T-helper 22 cell (primary cell): Measurements from ENCODE around the gene ZMIZ1.

ENCODE experiments used
- DNase-seq: peaks from one replicate; pipeline ENCODE4 v3.0.0-alpha.2; 2020; ENCODE audit warnings: low read depth

ZMIZ1 gene

GRCh38 chr10:79247373-79248137, 178.8 kb downstream of the ZMIZ1 start:
- no peak for DNase-seq

GRCh38 chr10:79248341-79249185, 179.8 kb downstream of the ZMIZ1 start:
- no peak for DNase-seq

GRCh38 chr10:79249186-79250121, 180.7 kb downstream of the ZMIZ1 start:
- no peak for DNase-seq

- no peak for DNase-seq
These were observed 181.5 kb downstream of the ZMIZ1 start for GRCh38 chr10:79250259-79250658.

- DNase-seq: no peak
These were observed 183.7 kb downstream of the ZMIZ1 start for GRCh38 chr10:79252450-79252849.

GRCh38 chr10:79252971-79253370, 184.2 kb downstream of the ZMIZ1 start:
- DNase-seq: no peak

GRCh38 chr10:79253704-79254103, 184.9 kb downstream of the ZMIZ1 start:
- no peak for DNase-seq

- no peak for DNase-seq
These were observed 185.7 kb downstream of the ZMIZ1 start for GRCh38 chr10:79254333-79255006.

GRCh38 chr10:79255007-79255507, 186.3 kb downstream of the ZMIZ1 start:
- DNase-seq: no peak

- no peak for DNase-seq
These were observed 187.6 kb downstream of the ZMIZ1 start for GRCh38 chr10:79256264-79256806.

- DNase-seq: no peak
These were observed 190.1 kb downstream of the ZMIZ1 start for GRCh38 chr10:79258894-79259293.

GRCh38 chr10:79259834-79260233, 191.1 kb downstream of the ZMIZ1 start:
- DNase-seq: no peak

- no peak for DNase-seq
These were observed 192.3 kb downstream of the ZMIZ1 start for GRCh38 chr10:79260811-79261740.

GRCh38 chr10:79262131-79262530, 193.4 kb downstream of the ZMIZ1 start:
- DNase-seq: no peak

GRCh38 chr10:79262959-79263746, 194.4 kb downstream of the ZMIZ1 start:
- DNase-seq: no peak

GRCh38 chr10:79263939-79264338, 195.2 kb downstream of the ZMIZ1 start:
- DNase-seq: no peak

GRCh38 chr10:79264942-79265341, 196.2 kb downstream of the ZMIZ1 start:
- DNase-seq: no peak

GRCh38 chr10:79266084-79266483, 197.3 kb downstream of the ZMIZ1 start:
- no peak for DNase-seq
